Astrocyte (in vitro differentiated cells and primary cell): ENCODE data around the gene PI16.

Source experiments
- CTCF ChIP-seq: IDR thresholded peaks from 2 replicates; pipeline ENCODE4 v1.5.1; 2011; ENCODE audit warnings: low read depth, mild to moderate bottlenecking, inconsistent platforms, low read length, moderate library complexity; ENCODE audit not compliant: insufficient read depth
- EZH2 ChIP-seq: IDR thresholded peaks from 2 replicates; pipeline ENCODE4 v1.6.1; 2012; ENCODE audit warnings: mild to moderate bottlenecking, low read length, inconsistent platforms; ENCODE audit not compliant: insufficient read depth

GRCh38 chr6:36949636-36950035 is 4.9 kb upstream of the PI16 start:
- TF ChIP-seq CTCF (no peak), EZH2 (no peak)
